Measurements from ENCODE around the gene SLCO2A1.

GRCh38 chr3:133949438-133949837 lies 80.3 kb downstream of the SLCO2A1 start:
- no peak for TF ChIP-seq EZH2 (IDR thresholded peaks at IDR 0.05; ENCODE audit: insufficient read depth, poor library complexity, severe bottlenecking)
- TF ChIP-seq EZH2phosphoT487 (IDR thresholded peaks at IDR 0.05; ENCODE audit: insufficient read depth, low read depth), result no peak

Measured in GM23248 (cell line).